ENCODE data around the gene ZNF680. TPM values are rescaled to one million over a fixed set of nuclear protein-coding genes. Genes with fewer than 3 reads are reported as not detected.

Gene ZNF680
- total and polyA plus RNA-seq, 12 donors: 9.5 to 51.5 (median 26.8) TPM

- intact Hi-C loops (cut with DNase I): no loop called here
- Histone ChIP-seq H3K4me3 (no peak overlapping the region), H3K27ac (no peak overlapping the region), H3K27me3 (no peaks in the 10 kb centered on the region), H3K4me1 (replicated peaks in 1 of 2) (no peaks in the 10 kb centered on the region), H3K9me3 (replicated peaks in 1 of 3) (no peaks in the 10 kb centered on the region), H3K36me3 (replicated peaks in 1 of 2) (no peaks in the 10 kb centered on the region)
- TF ChIP-seq CTCF (IDR thresholded peaks at IDR 0.05) (no peak), POLR2A (IDR thresholded peaks at IDR 0.05) (no peak)
- DNase-seq: no peak
- 78 to 96% (median 91%) methylated on average over 4 of the region's 4 CpGs for WGBS, 4 donors
Observed at GRCh38 chr7:64610997-64611396, 48.1 kb upstream of the ZNF680 start.

GRCh38 chr7:64608116-64608910 lies 45.4 kb upstream of the ZNF680 start:
- 84 to 95% (median 91%) methylated on average over 6 of the region's 6 CpGs for WGBS, 4 donors
- Histone ChIP-seq H3K36me3 (replicated peaks in 1 of 2) (no peaks in the 10 kb centered on the region), H3K27ac (no peak overlapping the region), H3K4me3 (no peak overlapping the region), H3K9me3 (replicated peaks in 1 of 3) (no peaks in the 10 kb centered on the region), H3K4me1 (replicated peaks in 1 of 2) (no peaks in the 10 kb centered on the region), H3K27me3 (no peaks in the 10 kb centered on the region)
- intact Hi-C loops (cut with DNase I): no loop called here
- TF ChIP-seq CTCF (IDR thresholded peaks at IDR 0.05): no peak
- no peak for TF ChIP-seq POLR2A (IDR thresholded peaks at IDR 0.05)
- DNase-seq: no peak

GRCh38 chr7:64606385-64606784 lies 43.5 kb upstream of the ZNF680 start:
- no peak overlapping the region for H3K4me3 ChIP-seq
- no peak for TF ChIP-seq POLR2A (IDR thresholded peaks at IDR 0.05)
- TF ChIP-seq CTCF (IDR thresholded peaks at IDR 0.05): no peak
- no peaks in the 10 kb centered on the region for H3K36me3 ChIP-seq (replicated peaks in 1 of 2)
- intact Hi-C loops (cut with DNase I): no loop called here
- H3K4me1 ChIP-seq (replicated peaks in 1 of 2): no peaks in the 10 kb centered on the region
- H3K27ac ChIP-seq: no peak overlapping the region
- no peak for DNase-seq
- no peaks in the 10 kb centered on the region for H3K9me3 ChIP-seq (replicated peaks in 1 of 3)
- H3K27me3 ChIP-seq: no peaks in the 10 kb centered on the region

GRCh38 chr7:64603271-64603670 lies 40.4 kb upstream of the ZNF680 start:
- no peaks in the 10 kb centered on the region for H3K9me3 ChIP-seq (replicated peaks in 1 of 3)
- H3K27ac ChIP-seq: no peak overlapping the region
- no peaks in the 10 kb centered on the region for H3K4me1 ChIP-seq (replicated peaks in 1 of 2)
- TF ChIP-seq CTCF (IDR thresholded peaks at IDR 0.05): no peak
- no peak for TF ChIP-seq POLR2A (IDR thresholded peaks at IDR 0.05)
- no peak for DNase-seq
- no peaks in the 10 kb centered on the region for H3K36me3 ChIP-seq (replicated peaks in 1 of 2)
- WGBS, 4 donors: 95 to 100% (median 98%) methylated on average over 1 of the region's 1 CpG
- H3K4me3 ChIP-seq: no peak overlapping the region
- intact Hi-C loops (cut with DNase I): no loop called here
- H3K27me3 ChIP-seq: no peaks in the 10 kb centered on the region

Measured in adrenal gland (tissue), 12 donors.